ENCODE data around the gene ZAP70.

The ZAP70 gene

DNA sequence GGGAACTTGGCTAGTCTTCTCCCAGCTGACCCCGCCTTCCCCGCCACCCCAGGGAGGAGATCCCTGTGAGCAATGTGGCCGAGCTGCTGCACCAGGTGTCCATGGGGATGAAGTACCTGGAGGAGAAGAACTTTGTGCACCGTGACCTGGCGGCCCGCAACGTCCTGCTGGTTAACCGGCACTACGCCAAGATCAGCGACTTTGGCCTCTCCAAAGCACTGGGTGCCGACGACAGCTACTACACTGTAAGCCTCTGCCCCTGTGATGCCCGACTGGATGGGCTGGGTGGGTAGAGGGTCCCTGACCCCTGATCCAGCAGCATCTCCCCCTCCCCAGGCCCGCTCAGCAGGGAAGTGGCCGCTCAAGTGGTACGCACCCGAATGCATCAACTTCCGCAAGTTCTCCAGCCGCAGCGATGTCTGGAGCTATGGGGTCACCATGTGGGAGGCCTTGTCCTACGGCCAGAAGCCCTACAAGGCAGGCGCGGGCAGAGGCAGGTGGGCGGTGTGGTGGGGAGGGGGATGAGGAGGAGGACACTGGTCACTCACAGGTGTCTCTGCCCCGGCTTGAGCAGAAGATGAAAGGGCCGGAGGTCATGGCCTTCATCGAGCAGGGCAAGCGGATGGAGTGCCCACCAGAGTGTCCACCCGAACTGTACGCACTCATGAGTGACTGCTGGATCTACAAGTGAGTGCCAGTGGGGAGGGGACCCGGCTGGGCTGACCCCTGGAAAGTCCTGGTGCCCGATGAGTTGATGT, 24.2 kb downstream of the ZAP70 start:
- Histone ChIP-seq H3K27ac (no peak overlapping the region), H3K4me1 (peaks cover 11 to 35% (median 30%) of the 10 kb centered on the region in 10 experiments), H3K4me3 (no peak overlapping the region), H4K20me1 (peaks cover 0 to 5% (median 0%) of the 10 kb centered on the region in 11 experiments; a peak in 2 of 22 replicates), H3K36me3 (peaks cover 0 to 93% (median 55%) of the 10 kb centered on the region in 11 experiments; a peak in 16 of 22 replicates), H3K27me3 (no peaks in the 10 kb centered on the region), H3K4me2 (no peak overlapping the region), H3K9ac (no peak overlapping the region), H3K9me3 (replicated peaks in 1 of 11) (no peaks in the 10 kb centered on the region)
- no peak for TF ChIP-seq Cebpa-rat (IDR thresholded peaks at IDR 0.05)

DNA sequence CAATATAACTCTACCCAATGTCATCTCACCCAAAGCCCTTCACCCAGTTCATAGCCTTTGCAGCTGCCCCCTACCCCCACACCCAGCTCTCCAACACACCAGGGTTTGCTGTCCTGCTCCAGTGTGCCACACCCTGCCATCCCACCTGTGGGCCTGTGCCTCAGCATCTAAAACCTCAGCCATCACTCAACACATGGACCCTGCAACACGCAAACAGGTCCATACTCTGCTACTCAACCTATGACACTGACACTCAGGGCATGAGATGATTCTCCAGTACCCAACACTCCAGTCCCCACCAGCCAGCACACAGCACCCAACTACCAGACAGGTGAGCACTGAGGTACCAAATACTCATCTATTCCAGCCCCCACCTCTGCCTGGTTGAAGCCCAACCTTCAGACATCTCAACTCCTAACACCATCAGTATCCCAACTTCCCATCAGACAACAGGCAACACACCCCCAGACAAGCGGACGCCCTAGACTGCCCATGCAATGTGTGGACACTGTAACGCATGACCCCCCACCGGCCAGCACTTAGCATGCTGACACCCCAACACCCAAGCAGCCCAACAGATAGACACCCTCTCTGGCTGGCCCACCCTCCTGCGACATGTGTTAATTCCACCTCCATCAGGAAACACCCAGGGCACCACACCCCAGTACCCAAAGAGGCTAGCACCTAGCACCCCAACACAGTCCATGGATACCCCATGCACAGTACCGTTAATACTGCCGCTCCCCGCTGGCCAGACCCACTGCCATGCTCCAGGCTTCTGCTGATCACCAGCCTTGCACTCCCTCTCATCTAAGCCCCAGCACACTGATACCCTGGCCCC, 25.0 kb downstream of the ZAP70 start:
- TF ChIP-seq Cebpa-rat (IDR thresholded peaks at IDR 0.05) = no peak
- no peaks in the 10 kb centered on the region for H3K27me3 ChIP-seq
- peaks cover 14 to 36% (median 31%) of the 10 kb centered on the region in 10 experiments for H3K4me1 ChIP-seq

DNA sequence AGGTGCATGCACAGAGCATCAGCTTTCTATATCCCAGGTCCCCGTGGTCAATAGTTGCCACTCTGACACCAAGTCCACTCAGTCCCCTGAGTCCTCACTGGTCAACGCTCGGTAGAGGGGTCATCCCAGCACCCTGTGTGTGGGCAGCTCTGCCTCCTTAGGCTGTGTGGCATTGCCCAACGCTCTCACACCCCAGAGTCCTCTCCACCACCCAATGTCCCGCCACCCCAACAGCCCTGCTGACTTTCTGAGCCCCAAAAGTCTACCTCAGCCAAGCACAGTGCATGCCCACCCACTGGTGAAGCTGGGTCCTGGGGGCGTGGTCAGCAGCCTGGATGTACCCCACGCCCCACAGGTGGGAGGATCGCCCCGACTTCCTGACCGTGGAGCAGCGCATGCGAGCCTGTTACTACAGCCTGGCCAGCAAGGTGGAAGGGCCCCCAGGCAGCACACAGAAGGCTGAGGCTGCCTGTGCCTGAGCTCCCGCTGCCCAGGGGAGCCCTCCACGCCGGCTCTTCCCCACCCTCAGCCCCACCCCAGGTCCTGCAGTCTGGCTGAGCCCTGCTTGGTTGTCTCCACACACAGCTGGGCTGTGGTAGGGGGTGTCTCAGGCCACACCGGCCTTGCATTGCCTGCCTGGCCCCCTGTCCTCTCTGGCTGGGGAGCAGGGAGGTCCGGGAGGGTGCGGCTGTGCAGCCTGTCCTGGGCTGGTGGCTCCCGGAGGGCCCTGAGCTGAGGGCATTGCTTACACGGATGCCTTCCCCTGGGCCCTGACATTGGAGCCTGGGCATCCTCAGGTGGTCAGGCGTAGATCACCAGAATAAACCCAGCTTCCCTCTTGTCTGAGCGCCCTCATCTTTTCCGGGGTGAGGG, 25.9 kb downstream of the ZAP70 start:
- Histone ChIP-seq H3K9me3 (replicated peaks in 1 of 11) (no peaks in the 10 kb centered on the region), H3K27ac (no peak overlapping the region), H4K20me1 (no peaks in the 10 kb centered on the region; a peak in 2 of 22 replicates), H3K27me3 (no peaks in the 10 kb centered on the region), H3K4me2 (no peak overlapping the region), H3K36me3 (peaks cover 0 to 77% (median 45%) of the 10 kb centered on the region in 11 experiments; a peak in 16 of 22 replicates), H3K4me3 (no peak overlapping the region), H3K4me1 (peaks cover 14 to 44% (median 27%) of the 10 kb centered on the region in 10 experiments), H3K9ac (no peak overlapping the region)
- TF ChIP-seq Cebpa-rat (IDR thresholded peaks at IDR 0.05) = no peak

More for the DNA sequence above, 25.0 kb downstream of the ZAP70 start:
- no peak overlapping the region for H3K4me2 ChIP-seq
- no peak overlapping the region for H3K4me3 ChIP-seq
- no peak overlapping the region for H3K27ac ChIP-seq
- no peak overlapping the region for H3K9ac ChIP-seq
- peaks cover 0 to 85% (median 53%) of the 10 kb centered on the region in 11 experiments; a peak in 16 of 22 replicates for H3K36me3 ChIP-seq
- no peaks in the 10 kb centered on the region; a peak in 2 of 22 replicates for H4K20me1 ChIP-seq
- no peaks in the 10 kb centered on the region for H3K9me3 ChIP-seq (replicated peaks in 1 of 11)

DNA sequence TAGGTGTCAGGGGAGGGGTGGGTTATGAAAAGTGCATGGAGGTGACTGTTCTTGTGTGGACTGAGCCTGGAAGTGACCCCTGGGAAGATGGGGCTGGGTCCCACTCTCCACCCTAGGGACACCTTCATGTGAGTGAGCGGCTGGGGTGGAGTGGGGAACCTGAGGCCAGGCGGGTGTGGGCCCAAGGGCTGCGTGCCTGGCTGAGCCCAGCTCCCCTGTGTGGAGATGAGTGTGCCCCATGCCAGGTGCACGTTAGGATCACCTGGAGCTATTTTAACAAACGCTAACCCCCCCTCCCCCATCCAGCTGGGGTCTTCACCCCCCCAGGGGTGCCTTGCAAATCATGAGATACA, 26.5 kb downstream of the ZAP70 start:
- no peak overlapping the region for H3K4me3 ChIP-seq
- H3K4me2 ChIP-seq = no peak overlapping the region
- H3K27ac ChIP-seq = no peak overlapping the region
- H3K27me3 ChIP-seq = no peaks in the 10 kb centered on the region
- H3K36me3 ChIP-seq = peaks cover 0 to 71% (median 39%) of the 10 kb centered on the region in 11 experiments; a peak in 16 of 22 replicates
- no peak overlapping the region for H3K9ac ChIP-seq
- peaks cover 14 to 50% (median 29%) of the 10 kb centered on the region in 10 experiments for H3K4me1 ChIP-seq
- TF ChIP-seq Cebpa-rat (IDR thresholded peaks at IDR 0.05) = no peak
- no peaks in the 10 kb centered on the region; a peak in 2 of 22 replicates for H4K20me1 ChIP-seq
- no peaks in the 10 kb centered on the region for H3K9me3 ChIP-seq (replicated peaks in 1 of 11)

DNA sequence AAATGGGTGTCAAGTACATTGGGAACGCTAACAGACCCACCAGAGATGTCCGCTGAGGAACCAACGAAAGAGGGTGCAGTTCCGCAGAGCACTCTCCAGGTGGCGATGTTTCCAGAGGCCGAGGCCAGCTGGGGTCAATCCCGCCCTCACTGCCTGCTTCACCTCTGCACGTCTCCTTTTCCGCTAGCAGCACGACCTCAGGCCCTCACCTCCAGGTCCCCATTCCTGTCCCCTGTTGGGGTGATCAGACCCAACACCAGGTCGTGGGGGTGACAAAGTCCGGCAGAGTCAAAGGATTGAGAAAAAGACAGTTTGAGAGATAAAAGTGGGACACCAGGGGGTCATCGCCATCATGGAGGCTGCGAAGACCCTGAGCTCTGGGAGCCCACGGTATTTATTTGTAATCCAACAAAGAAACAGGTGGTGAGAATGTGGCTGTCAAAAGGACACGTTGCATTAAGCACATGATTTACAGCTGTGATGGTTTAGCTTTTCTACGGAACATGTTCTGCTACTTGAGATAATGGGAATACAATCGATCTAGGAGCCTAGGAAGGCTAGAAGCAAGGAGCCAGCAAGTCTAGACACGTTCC, 27.3 kb downstream of the ZAP70 start:
- no peak for TF ChIP-seq Cebpa-rat (IDR thresholded peaks at IDR 0.05)
- H4K20me1 ChIP-seq = no peaks in the 10 kb centered on the region; a peak in 2 of 22 replicates
- H3K27ac ChIP-seq = no peak overlapping the region
- H3K36me3 ChIP-seq = peaks cover 0 to 62% (median 38%) of the 10 kb centered on the region in 11 experiments; a peak in 16 of 22 replicates
- H3K4me3 ChIP-seq = no peak overlapping the region
- H3K9me3 ChIP-seq (replicated peaks in 1 of 11) = no peaks in the 10 kb centered on the region
- H3K4me2 ChIP-seq = no peak overlapping the region
- no peak overlapping the region for H3K9ac ChIP-seq
- no peaks in the 10 kb centered on the region for H3K27me3 ChIP-seq
- peaks cover 21 to 52% (median 34%) of the 10 kb centered on the region in 10 experiments for H3K4me1 ChIP-seq

DNA sequence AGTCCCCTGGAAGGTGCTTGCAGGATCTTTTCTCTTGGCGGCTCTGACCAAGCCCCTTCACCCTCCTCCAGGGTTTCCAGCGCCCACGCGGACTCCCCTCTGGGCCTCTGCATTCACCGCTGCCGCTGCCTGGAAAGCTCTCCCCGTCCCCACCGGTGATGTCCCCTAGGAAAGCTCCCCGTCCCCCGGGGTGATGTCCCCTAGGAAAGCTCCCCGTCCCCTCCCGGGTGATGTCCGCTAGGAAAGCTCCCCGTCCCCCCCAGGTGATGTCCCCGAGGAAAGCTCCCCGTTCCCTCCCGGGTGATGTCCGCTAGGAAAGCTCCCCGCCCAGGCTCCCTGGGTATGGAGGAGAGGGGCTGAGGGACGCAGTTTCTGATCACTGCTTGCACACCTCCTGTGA, 27.9 kb downstream of the ZAP70 start:
- peaks cover 0 to 57% (median 38%) of the 10 kb centered on the region in 11 experiments; a peak in 16 of 22 replicates for H3K36me3 ChIP-seq
- no peak overlapping the region for H3K27ac ChIP-seq
- peaks cover 22 to 52% (median 35%) of the 10 kb centered on the region in 10 experiments for H3K4me1 ChIP-seq
- no peaks in the 10 kb centered on the region for H3K9me3 ChIP-seq (replicated peaks in 1 of 11)
- H3K4me2 ChIP-seq = peak overlapping the region in 2 of 11 experiments; percentile 72 to 76; a peak in 2 of 22 replicates
- H4K20me1 ChIP-seq = no peaks in the 10 kb centered on the region; a peak in 2 of 22 replicates
- no peak for TF ChIP-seq Cebpa-rat (IDR thresholded peaks at IDR 0.05)
- no peak overlapping the region for H3K9ac ChIP-seq
- H3K27me3 ChIP-seq = no peaks in the 10 kb centered on the region
- H3K4me3 ChIP-seq = no peak overlapping the region

DNA sequence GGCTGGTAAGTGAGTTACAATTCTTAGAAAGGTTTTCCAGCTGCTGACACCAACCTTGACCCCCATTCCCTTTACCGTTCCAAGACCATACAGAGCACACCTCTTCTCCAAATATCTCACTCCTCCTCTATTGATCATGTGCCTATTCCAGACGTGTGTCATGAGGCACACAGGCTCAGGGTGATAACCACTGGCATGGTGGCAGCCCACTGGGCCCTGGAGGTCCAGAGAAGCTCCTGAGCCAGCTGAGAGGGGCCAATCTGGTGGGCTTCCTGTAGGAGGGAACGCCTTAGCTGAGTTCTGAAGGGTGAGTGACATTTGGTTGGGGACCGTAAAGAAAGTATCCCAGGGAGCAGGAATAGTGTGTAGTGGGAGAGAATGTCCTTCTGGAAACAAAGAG, 28.3 kb downstream of the ZAP70 start:
- Histone ChIP-seq H4K20me1 (no peaks in the 10 kb centered on the region; a peak in 2 of 22 replicates), H3K27ac (peak overlapping the region in 6 of 11 experiments; percentile 6 to 50 (median 32); a peak in 5 of 22 replicates), H3K4me1 (peaks cover 24 to 56% (median 38%) of the 10 kb centered on the region in 10 experiments), H3K4me2 (peak overlapping the region; percentile 13 to 76 (median 58); a peak in 10 of 22 replicates), H3K9ac (no peak overlapping the region), H3K36me3 (peaks cover 0 to 52% (median 34%) of the 10 kb centered on the region in 11 experiments; a peak in 16 of 22 replicates), H3K27me3 (no peaks in the 10 kb centered on the region), H3K9me3 (replicated peaks in 1 of 11) (no peaks in the 10 kb centered on the region), H3K4me3 (no peak overlapping the region)
- TF ChIP-seq Cebpa-rat (IDR thresholded peaks at IDR 0.05) = no peak

DNA sequence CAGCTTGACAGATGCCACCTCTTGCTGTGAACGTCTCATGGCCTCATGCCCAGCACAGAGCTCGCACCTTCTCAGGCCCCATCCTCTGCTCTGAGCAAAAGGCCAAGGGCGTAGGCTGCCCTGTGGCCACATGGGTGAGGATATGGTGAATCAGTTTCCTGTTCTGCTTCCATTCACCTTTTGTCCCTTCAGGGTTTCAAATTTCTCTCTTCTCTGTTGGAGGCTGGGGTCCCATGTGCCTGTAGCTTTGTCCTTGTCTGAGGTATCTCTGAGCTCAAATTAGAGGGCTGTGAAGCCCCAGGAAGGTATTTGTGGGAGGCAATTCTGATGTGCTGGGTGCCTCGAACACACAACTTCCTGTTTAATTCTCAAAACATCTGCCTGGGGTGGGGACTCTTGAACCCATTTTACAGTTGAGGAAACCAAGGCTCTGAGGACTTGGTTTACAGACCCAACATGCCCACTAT, 29.0 kb downstream of the ZAP70 start:
- Histone ChIP-seq H3K9ac (no peak overlapping the region), H4K20me1 (no peaks in the 10 kb centered on the region; a peak in 2 of 22 replicates), H3K4me2 (peak overlapping the region; percentile 13 to 76 (median 58); a peak in 21 of 22 replicates), H3K4me3 (no peak overlapping the region), H3K9me3 (replicated peaks in 1 of 11) (no peaks in the 10 kb centered on the region), H3K27me3 (no peaks in the 10 kb centered on the region), H3K4me1 (peaks cover 31 to 63% (median 46%) of the 10 kb centered on the region in 10 experiments), H3K36me3 (peaks cover 0 to 45% (median 26%) of the 10 kb centered on the region in 11 experiments; a peak in 16 of 22 replicates), H3K27ac (peak overlapping the region in 7 of 11 experiments; percentile 6 to 50 (median 35); a peak in 10 of 22 replicates)
- TF ChIP-seq Cebpa-rat (IDR thresholded peaks at IDR 0.05) = no peak

Measured in BLaER1 treated with 17β-estradiol and CSF1 and Interleukin-3, amounts not matched to agents 10 nM and 100 nM (cell line).